ENCODE measurements around the gene NOXO1.
"Not testable (repeated sequence)": the region's sequence is repeated elsewhere in the genome, so short reads cannot be mapped to it uniquely, and the experiment has no call there.

- TF ChIP-seq CTCF (IDR thresholded peaks at IDR 0.05; ENCODE audit: insufficient read depth, low read length, poor library complexity, severe bottlenecking); EZH2phosphoT487 (conservative IDR thresholded peaks at IDR 0.05; ENCODE audit: low read length): not testable (repeated sequence)
Measured at GRCh38 chr16:2011726-2012125, 30.5 kb upstream of the NOXO1 start.
